Activated naive CD8-positive, alpha-beta T cell treated with anti-CD3 and anti-CD28 coated beads, Interleukin-2, amount 10 ng/mL, durations not matched to agents 7 days and 5 days (primary cell): ENCODE data around the gene TMEM38A. TPM values are rescaled to one million over a fixed set of nuclear protein-coding genes. Genes with fewer than 3 reads are reported as not detected.
"Not testable (repeated sequence)": the region's sequence is repeated elsewhere in the genome, so short reads cannot be mapped to it uniquely, and the experiment has no call there.

ENCODE experiments used
- ATAC-seq: fragments of 150-1000 bp; cut with Tn5 transposase; one replicate; pipeline ENCODE4 v1.10.0; 2021; ENCODE audit warnings: low read depth, moderate library complexity
- POLR2A ChIA-PET: fragments of 350-600 bp; sonication (Branson Sonifier 250); formaldehyde crosslinking; loops from one replicate; lab custom pipeline; 2021; ENCODE audit warnings: antibody characterized with exemption; lab: Charles Lee
- DNase-seq: peaks from one replicate; pipeline ENCODE4 v3.0.0; 2021
- H3K27ac Mint-ChIP-seq: one replicate; pipeline ENCODE4 v1.8.0; 2022; ENCODE audit warnings: mild to moderate bottlenecking, mixed read lengths
- H3K27me3 Mint-ChIP-seq: one replicate; pipeline ENCODE4 v1.8.0; 2022; ENCODE audit warnings: mild to moderate bottlenecking, moderate library complexity, mixed read lengths
- H3K36me3 Mint-ChIP-seq: one replicate; pipeline ENCODE4 v1.8.0; 2021; ENCODE audit warnings: mild to moderate bottlenecking, mixed read lengths
- H3K4me1 Mint-ChIP-seq: one replicate; pipeline ENCODE4 v1.8.0; 2021; ENCODE audit warnings: mixed read lengths
- H3K4me3 Mint-ChIP-seq: one replicate; pipeline ENCODE4 v1.8.0; 2022; ENCODE audit warnings: mild to moderate bottlenecking, moderate library complexity, mixed read lengths
- H3K9me3 Mint-ChIP-seq: one replicate; pipeline ENCODE4 v1.8.0; 2021; ENCODE audit warnings: mixed read lengths
- total RNA-seq, 2 experiments: library from RNA; stranded (reverse); gene quantifications; one replicate each; pipeline ENCODE4 v1.2.3, GENCODE V29; 2021

TMEM38A gene
- total RNA-seq, 2 experiments from 2014 or later = 0.51 to 1.6 TPM

- H3K4me3 Mint-ChIP-seq, ATAC-seq, H3K4me1 Mint-ChIP-seq: not testable (repeated sequence)
These were observed 49.9 kb downstream of the TMEM38A start for GRCh38 chr19:16710870-16711269.

DNA sequence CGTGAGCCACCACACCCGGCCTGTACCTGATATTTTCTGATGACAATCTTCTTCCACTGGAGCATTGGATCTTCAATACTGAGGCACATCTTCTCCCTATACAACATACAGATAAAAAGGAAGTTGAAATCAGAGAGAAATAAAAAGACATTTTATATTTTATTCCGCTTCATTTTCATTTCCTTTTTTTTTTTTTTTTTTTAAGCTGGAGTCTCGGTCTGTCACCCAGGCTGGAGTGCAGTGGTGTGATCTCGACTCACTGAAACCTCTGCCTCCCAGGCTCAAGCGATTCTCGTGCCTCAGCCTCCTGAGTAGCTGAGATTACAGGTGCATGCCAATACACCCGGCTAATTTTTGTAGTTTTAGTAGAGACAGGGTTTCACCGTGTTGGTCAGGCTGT, 51.4 kb downstream of the TMEM38A start:
- H3K36me3 Mint-ChIP-seq, ATAC-seq, DNase-seq, POLR2A ChIA-PET, H3K27ac Mint-ChIP-seq, H3K4me3 Mint-ChIP-seq, H3K4me1 Mint-ChIP-seq, H3K9me3 Mint-ChIP-seq, H3K27me3 Mint-ChIP-seq: not testable (repeated sequence)

More at GRCh38 chr19:16710870-16711269, 49.9 kb downstream of the TMEM38A start:
- H3K36me3 Mint-ChIP-seq, DNase-seq, H3K27ac Mint-ChIP-seq, H3K9me3 Mint-ChIP-seq, H3K27me3 Mint-ChIP-seq, POLR2A ChIA-PET: not testable (repeated sequence)

GRCh38 chr19:16714702-16715287, 53.9 kb downstream of the TMEM38A start:
- ATAC-seq (no peak), DNase-seq (peak; percentile 64)
- no peak overlapping the region for H3K27ac Mint-ChIP-seq

GRCh38 chr19:16715611-16716010, 54.7 kb downstream of the TMEM38A start:
- ATAC-seq (no peak), DNase-seq (no peak)
- peaks cover 6% of the 10 kb centered on the region for H3K27me3 Mint-ChIP-seq
- H3K36me3 Mint-ChIP-seq = no peaks in the 10 kb centered on the region
- H3K27ac Mint-ChIP-seq = no peak overlapping the region
- POLR2A ChIA-PET = no interaction called here
- no peaks in the 10 kb centered on the region for H3K9me3 Mint-ChIP-seq
- H3K4me3 Mint-ChIP-seq = no peak overlapping the region
- no peaks in the 10 kb centered on the region for H3K4me1 Mint-ChIP-seq

More at GRCh38 chr19:16714702-16715287, 53.9 kb downstream of the TMEM38A start:
- Mint-ChIP-seq H3K9me3 (no peaks in the 10 kb centered on the region), H3K36me3 (no peaks in the 10 kb centered on the region), H3K4me3 (no peak overlapping the region), H3K27me3 (peaks cover 6% of the 10 kb centered on the region), H3K4me1 (no peaks in the 10 kb centered on the region)
- POLR2A ChIA-PET = no interaction called here

DNA sequence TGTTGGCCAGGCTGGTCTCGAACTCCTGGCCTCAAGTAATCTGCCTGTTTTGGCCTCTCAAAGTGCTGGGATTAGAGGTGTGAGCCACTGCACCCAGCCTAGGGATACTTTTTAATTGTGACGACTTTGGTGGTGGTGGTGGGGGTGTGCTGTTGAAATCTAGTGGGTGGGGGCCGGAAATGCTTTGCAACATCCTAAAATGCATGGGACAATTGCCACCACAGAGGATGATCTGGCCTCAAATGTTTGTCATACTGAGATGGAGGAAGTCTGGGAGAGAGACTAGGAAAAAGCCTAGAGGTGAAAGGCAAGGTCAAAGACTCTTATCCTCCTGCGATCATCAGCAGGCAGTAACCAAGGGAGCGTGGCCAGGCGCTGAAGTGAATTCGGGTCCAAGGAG, 60.1 kb downstream of the TMEM38A start:
- Mint-ChIP-seq H3K27ac (no peak overlapping the region), H3K4me3 (no peak overlapping the region), H3K4me1 (no peaks in the 10 kb centered on the region), H3K36me3 (no peaks in the 10 kb centered on the region), H3K27me3 (no peaks in the 10 kb centered on the region), H3K9me3 (no peaks in the 10 kb centered on the region)
- DNase-seq (no peak), ATAC-seq (no peak)
- POLR2A ChIA-PET = no interaction called here

DNA sequence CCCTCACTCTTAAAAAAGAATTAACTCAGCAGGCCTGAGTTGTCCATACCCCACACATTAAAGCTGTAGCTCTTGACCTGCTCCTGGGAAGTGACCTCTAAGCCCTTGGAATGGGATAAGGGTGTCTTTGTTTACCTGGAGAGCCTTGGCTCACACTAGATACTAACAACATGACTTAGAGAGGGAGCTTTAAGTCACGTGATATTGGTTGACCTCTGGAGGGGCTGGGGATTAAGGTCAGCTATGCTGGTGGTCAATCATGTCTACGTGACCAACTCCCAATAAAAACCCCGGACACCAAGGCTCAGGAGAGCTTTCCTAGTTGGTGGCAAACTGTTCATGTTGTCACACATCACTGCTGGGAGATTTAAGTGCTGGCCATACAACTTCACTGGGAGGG, 61.7 kb downstream of the TMEM38A start:
- no peaks in the 10 kb centered on the region for H3K36me3 Mint-ChIP-seq
- ATAC-seq (no peak), DNase-seq (no peak)
- POLR2A ChIA-PET = no interaction called here
- no peaks in the 10 kb centered on the region for H3K9me3 Mint-ChIP-seq
- H3K4me1 Mint-ChIP-seq = no peaks in the 10 kb centered on the region
- H3K27me3 Mint-ChIP-seq = no peaks in the 10 kb centered on the region
- H3K27ac Mint-ChIP-seq = no peak overlapping the region
- H3K4me3 Mint-ChIP-seq = no peak overlapping the region

DNA sequence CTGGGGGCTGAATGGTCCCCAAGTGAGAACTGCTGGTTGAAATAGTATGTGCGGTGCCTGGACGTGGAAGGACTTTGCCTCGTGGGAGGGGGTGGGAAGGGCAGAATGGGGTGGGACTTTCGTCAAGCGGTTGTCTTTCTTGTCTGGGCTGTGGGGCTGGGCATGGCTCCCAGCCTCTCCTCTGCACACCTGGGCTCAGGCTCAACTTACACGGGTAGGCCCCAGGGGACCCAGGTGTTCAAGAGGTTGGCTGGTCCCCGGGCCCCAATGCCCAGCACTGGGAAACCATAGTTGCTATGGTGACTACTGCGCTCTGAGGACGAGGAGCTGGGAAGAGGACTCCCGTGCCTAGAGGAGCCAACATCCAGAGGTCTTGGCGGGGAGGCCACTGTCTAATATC, 66.0 kb downstream of the TMEM38A start:
- DNase-seq = no peak
- POLR2A ChIA-PET = no interaction called here
- Mint-ChIP-seq H3K27ac (no peak overlapping the region), H3K36me3 (no peaks in the 10 kb centered on the region), H3K4me1 (no peaks in the 10 kb centered on the region), H3K27me3 (no peaks in the 10 kb centered on the region), H3K4me3 (no peak overlapping the region), H3K9me3 (no peaks in the 10 kb centered on the region)
- no peak for ATAC-seq

- H3K4me3 Mint-ChIP-seq, POLR2A ChIA-PET, H3K27me3 Mint-ChIP-seq, H3K27ac Mint-ChIP-seq, H3K36me3 Mint-ChIP-seq, H3K4me1 Mint-ChIP-seq, H3K9me3 Mint-ChIP-seq, DNase-seq, ATAC-seq: not testable (repeated sequence)
These were observed 74.8 kb downstream of the TMEM38A start for GRCh38 chr19:16735650-16736266.

- Mint-ChIP-seq H3K27ac (no peak overlapping the region), H3K9me3 (no peaks in the 10 kb centered on the region), H3K4me3 (no peak overlapping the region), H3K36me3 (no peaks in the 10 kb centered on the region), H3K4me1 (no peaks in the 10 kb centered on the region), H3K27me3 (peaks cover 7% of the 10 kb centered on the region)
- ATAC-seq (no peak), DNase-seq (no peak)
- POLR2A ChIA-PET = no interaction called here
These were observed 75.8 kb downstream of the TMEM38A start for GRCh38 chr19:16736709-16737108.

GRCh38 chr19:16737911-16738310, 77.0 kb downstream of the TMEM38A start:
- Mint-ChIP-seq H3K27ac (no peak overlapping the region), H3K4me1 (no peaks in the 10 kb centered on the region), H3K27me3 (peaks cover 7% of the 10 kb centered on the region), H3K4me3 (no peak overlapping the region), H3K36me3 (no peaks in the 10 kb centered on the region), H3K9me3 (no peaks in the 10 kb centered on the region)
- ATAC-seq (no peak), DNase-seq (no peak)
- POLR2A ChIA-PET = no interaction called here

GRCh38 chr19:16739546-16739945, 78.6 kb downstream of the TMEM38A start:
- H3K27me3 Mint-ChIP-seq = peaks cover 7% of the 10 kb centered on the region
- no peaks in the 10 kb centered on the region for H3K9me3 Mint-ChIP-seq
- no peak overlapping the region for H3K27ac Mint-ChIP-seq
- POLR2A ChIA-PET = no interaction called here
- H3K36me3 Mint-ChIP-seq = no peaks in the 10 kb centered on the region
- DNase-seq = no peak
- ATAC-seq = no peak
- H3K4me1 Mint-ChIP-seq = no peaks in the 10 kb centered on the region
- H3K4me3 Mint-ChIP-seq = no peak overlapping the region

Other genes with a start within 250 kb of the TMEM38A start
- gene EPS15L1, start 189.2 kb upstream of the TMEM38A start, total RNA-seq = 10 to 100 TPM; 40.0 to 41.7 TPM
- gene CALR3, start 165.0 kb upstream of the TMEM38A start, total RNA-seq = not detected
- gene C19orf44, start 164.7 kb upstream of the TMEM38A start, total RNA-seq = 1 to 10 TPM; 3.0 to 3.3 TPM
- 10 to 100 TPM; 65.5 to 67.0 TPM for gene CHERP, start 118.7 kb upstream of the TMEM38A start, total RNA-seq
- 10 to 100 TPM; 43.4 to 44.5 TPM for gene SLC35E1, start 88.7 kb upstream of the TMEM38A start, total RNA-seq
- gene MED26, start 32.9 kb upstream of the TMEM38A start, total RNA-seq = 10 to 100 TPM; 16.4 to 21.2 TPM
- 10 to 100 TPM; 63.6 to 68.8 TPM for gene SMIM7, start 995 bp upstream of the TMEM38A start, total RNA-seq
- gene NWD1, start 58.7 kb downstream of the TMEM38A start, total RNA-seq = not detected
- 10 to 100 TPM; 49.3 to 50.3 TPM for gene SIN3B, start 168.3 kb downstream of the TMEM38A start, total RNA-seq
- gene F2RL3, start 227.9 kb downstream of the TMEM38A start, total RNA-seq = under 1 TPM; 0.14 to 0.17 TPM